GM12878 (cell line): Measurements from ENCODE around the gene TXNDC17. TPM values are rescaled to one million over a fixed set of nuclear protein-coding genes. Genes with fewer than 3 reads are reported as not detected.
A peak's percentile ranks its signal among the peaks of the same experiment; 100 is the strongest.

Source experiments
- ATAC-seq: fragments of 200-7000 bp; cut with Tn5 transposase; 3 replicates; pipeline ENCODE4 v1.9.1; 2020; ENCODE audit warnings: mild to moderate bottlenecking, moderate library complexity
- BruUV-seq: library from RNA; stranded (reverse); fragments of 400-500 nt; replicated peaks from 2 replicates; lab custom pipeline; 2021; lab: Mats Ljungman, UMichigan
- CTCF ChIA-PET: fragments of 300-600 bp; sonication (Branson Sonifier 250); formaldehyde crosslinking; extraction: SDS; loops from one replicate; lab custom pipeline; 2021; ENCODE audit warnings: inconsistent platforms; lab: Yijun Ruan, JAX
- POLR2A ChIA-PET: fragments of 350-600 bp; formaldehyde crosslinking; extraction: SDS; loops from one replicate; lab custom pipeline; 2021; ENCODE audit warnings: inconsistent platforms; lab: Charles Lee
- RAD21 ChIA-PET: fragments of 300-600 bp; sonication (Branson Sonifier 250); formaldehyde crosslinking; loops from one replicate; lab custom pipeline; 2023; ENCODE audit warnings: antibody characterized with exemption; ENCODE audit not compliant: unreplicated experiment; lab: Charles Lee
- SMC1A ChIA-PET: fragments of 300-600 bp; sonication (Branson Sonifier 250); formaldehyde crosslinking; loops from one replicate; lab custom pipeline; 2023; ENCODE audit not compliant: unreplicated experiment, uncharacterized antibody; lab: Charles Lee
- DNase-seq: peaks from one replicate; pipeline ENCODE4 v3.0.0-alpha.2; 2011; ENCODE audit warnings: low read depth, low spot score
- FAIRE-seq: peaks from 3 replicates; lab custom pipeline; 2011; peaks lifted over from hg19 to GRCh38; lab: Jason Lieb, UNC
- H2AFZ ChIP-seq: 2 replicates; pipeline ENCODE4 v1.6.0; 2011; ENCODE audit warnings: low read depth, low read length, control low read depth; ENCODE audit not compliant: control insufficient read depth
- H3K27ac ChIP-seq: 2 replicates; pipeline ENCODE4 v1.5.1; 2011; ENCODE audit warnings: control low read depth; ENCODE audit not compliant: control insufficient read depth, insufficient read depth
- H3K27me3 ChIP-seq, 2 experiments: replicated peaks in 1 of 2; 2 replicates each; pipeline versions ENCODE4 v1.6.0 to v1.6.1; 2011; ENCODE audit warnings: low read length in 1 of 2; ENCODE audit not compliant: control insufficient read depth in 2 of 2, insufficient read depth in 2 of 2
- H3K36me3 ChIP-seq, 2 experiments: 2 replicates each; pipeline ENCODE4 v1.5.1; 2011; ENCODE audit warnings: low read length in 1 of 2; ENCODE audit not compliant: control insufficient read depth in 2 of 2, insufficient read depth in 2 of 2
- H3K4me1 ChIP-seq: 2 replicates; pipeline ENCODE4 v1.6.1; 2011; ENCODE audit warnings: mild to moderate bottlenecking, low read length, moderate library complexity, mixed read lengths; ENCODE audit not compliant: control insufficient read depth, insufficient read depth
- H3K4me2 ChIP-seq: 2 replicates; pipeline ENCODE4 v1.6.0; 2011; ENCODE audit warnings: control low read depth; ENCODE audit not compliant: control insufficient read depth, insufficient read depth
- H3K4me3 ChIP-seq: fragments of 200-600 bp; sonication (generic); 2 replicates; pipeline ENCODE4 v1.5.1; 2016
- H3K79me2 ChIP-seq: 2 replicates; pipeline ENCODE4 v1.6.0; 2011; ENCODE audit warnings: low read length; ENCODE audit not compliant: control insufficient read depth, insufficient read depth
- H3K9ac ChIP-seq: 2 replicates; pipeline ENCODE4 v1.8.0; 2011; ENCODE audit warnings: low read length, control low read depth, mixed read lengths; ENCODE audit not compliant: control insufficient read depth, insufficient read depth
- H3K9me3 ChIP-seq: replicated peaks from 3 replicates; pipeline ENCODE4 v1.5.1; 2011; ENCODE audit warnings: mild to moderate bottlenecking, low read length; ENCODE audit not compliant: control insufficient read depth, insufficient read depth
- H4K20me1 ChIP-seq: 2 replicates; pipeline ENCODE4 v1.6.0; 2011; ENCODE audit not compliant: control insufficient read depth, insufficient read depth
- BCL3 ChIP-seq: IDR thresholded peaks from 2 replicates; pipeline ENCODE4 v1.6.1; 2011; ENCODE audit warnings: borderline replicate concordance, low read depth, mild to moderate bottlenecking, moderate library complexity, low read length; ENCODE audit not compliant: insufficient read depth, poor library complexity, severe bottlenecking
- CHD1 ChIP-seq: IDR thresholded peaks from 2 replicates; pipeline ENCODE4 v1.6.1; 2012; ENCODE audit warnings: low read depth, low read length, improper control_type of control experiment
- CTCF ChIP-seq, 3 experiments: IDR thresholded peaks in 2 of 3; conservative IDR thresholded peaks in 1 of 3; 2 replicates each; pipeline ENCODE4 v1.5.1; 2011; ENCODE audit warnings: low read depth in 3 of 3, low read length in 3 of 3, mild to moderate bottlenecking in 3 of 3, control low read depth in 2 of 3, moderate library complexity in 2 of 3, inconsistent platforms in 1 of 3, mixed read lengths in 1 of 3; ENCODE audit not compliant: control insufficient read depth in 2 of 3, insufficient read depth in 1 of 3; ENCODE audit errors: extremely low read depth in 1 of 3
- NR2C2 ChIP-seq: IDR thresholded peaks from 2 replicates; pipeline ENCODE4 v1.6.1; 2011; ENCODE audit warnings: borderline replicate concordance, low read depth; ENCODE audit not compliant: control insufficient read depth, insufficient read length
- RAD21 ChIP-seq: IDR thresholded peaks from 2 replicates; pipeline ENCODE4 v1.6.1; 2011; ENCODE audit warnings: mild to moderate bottlenecking, low read depth, low read length, moderate library complexity; ENCODE audit not compliant: insufficient read depth
- TCF12 ChIP-seq: IDR thresholded peaks from 2 replicates; pipeline ENCODE4 v1.6.1; 2011; ENCODE audit warnings: low read depth, mild to moderate bottlenecking, low read length
- TCF7 ChIP-seq: IDR thresholded peaks from 2 replicates; pipeline ENCODE4 v1.6.1; 2014; ENCODE audit warnings: antibody characterized with exemption, borderline replicate concordance
- WGBS: methylation state at CpG from one replicate; pipeline ENCODE4 v1.1.6; 2016; ENCODE audit warnings: low lambda C conversion rate; ENCODE audit not compliant: insufficient replicate concordance, insufficient coverage; ENCODE audit errors: missing lambda C conversion rate; 5-methylcytosine and 5-hydroxymethylcytosine counted together
- in situ Hi-C: fragments of 300-500 bp; cut with MboI; formaldehyde crosslinking; loops from 9 replicates; pipeline ENCODE4 v1.14.3; 2018; ENCODE audit warnings: mixed read lengths
- intact Hi-C: fragments of 100-400 bp; cut with micrococcal nuclease; formaldehyde crosslinking; loops from one replicate; pipeline ENCODE4 v1.14.2; 2022; ENCODE audit not compliant: unreplicated experiment
- polyA plus RNA-seq, 11 experiments: library from polyadenylated mRNA; depleted of rRNA in 4 of 11; unstranded in 6 of 11; stranded (reverse) in 5 of 11; fragments of >200 nt; fragmentation: Nextera tagmentation in 4 of 11; fragmentation: Illumina TruSeq in 1 of 11; extraction: Ambion mirVana in 4 of 11; extraction: Trizol in 1 of 11; gene quantifications; 1 replicate in 1 of 11; 2 replicates in 10 of 11; pipeline versions ENCODE4 v1.2.1 to v1.2.3, GENCODE V29; 2011 to 2016; ENCODE audit warnings: inconsistent platforms in 2 of 11, missing spikeins in 2 of 11, low read depth in 1 of 11
- total RNA-seq, 4 experiments: library from RNA; depleted of rRNA in 3 of 4; stranded (reverse); fragments of >200 nt in 3 of 4; fragmentation: Illumina TruSeq in 1 of 4; extraction: Trizol in 1 of 4; gene quantifications; 2 replicates each; pipeline versions ENCODE4 v1.2.1 to v1.2.3, GENCODE V29; 2013 to 2021

Gene TXNDC17
- total and polyA plus RNA-seq, 10 of the 15 experiments (the other 5 are each of a cell fraction or from before 2014, with no cell fraction given), result 124 to 957 (median 216) TPM

GRCh38 chr17:6643451-6644125, 2.7 kb downstream of the TXNDC17 start:
- SMC1A ChIA-PET, result no interaction called here
- no peak for TF ChIP-seq CHD1
- no peak for TF ChIP-seq TCF12
- TF ChIP-seq BCL3, result no peak
- TF ChIP-seq, all 136 proteins: peak for 0
- CTCF ChIA-PET, result no interaction called here

GRCh38 chr17:6648181-6648580, 7.3 kb downstream of the TXNDC17 start:
- peaks cover 6% of the 10 kb centered on the region; the same call in 1 of the 2 replicates for H3K4me1 ChIP-seq
- intact Hi-C loops, result loop anchor here (1.0 kb wide), 1 partner anchor 175 kb away; no protein-coding TSS in a partner anchor
- ChIA-PET RAD21 (interaction anchor here (0.6 to 1.9 kb wide), 2 partner anchors 175 to 196 kb away, joined by 3 to 18 read pairs; no protein-coding TSS in a partner anchor), CTCF (interaction anchor here (0.7 to 1.4 kb wide), 5 partner anchors 8 to 212 kb away, joined by 3 to 38 read pairs (median 4); partner anchors contain the start of gene KIAA0753), SMC1A (interaction anchor here (0.7 to 1.9 kb wide), 2 partner anchors 48 to 176 kb away, joined by 3 to 12 read pairs; no protein-coding TSS in a partner anchor)
- BruUV-seq, result no TSS peak
- peaks cover 22% of the 10 kb centered on the region for H3K79me2 ChIP-seq
- no peak overlapping the region for H3K9ac ChIP-seq
- peaks cover 0 to 10% of the 10 kb centered on the region in 2 experiments; a peak in 2 of 4 replicates for H3K36me3 ChIP-seq
- H3K27ac ChIP-seq, result no peak overlapping the region
- no peaks in the 10 kb centered on the region for H3K9me3 ChIP-seq
- no peak overlapping the region; the same call in 1 of the 2 replicates for H3K4me2 ChIP-seq
- H3K27me3 ChIP-seq, result no peaks in the 10 kb centered on the region
- ATAC-seq, result peak; percentile 38
- H4K20me1 ChIP-seq, result no peaks in the 10 kb centered on the region
- in situ Hi-C loops, result loop anchor here (5.0 kb wide), 1 partner anchor 176 kb away; no protein-coding TSS in a partner anchor
- TF ChIP-seq RAD21 (peak; percentile 54), TCF7 (no peak), NR2C2 (no peak), CTCF (IDR thresholded peaks at IDR 0.05 in 2 of 3, conservative IDR thresholded peaks at IDR 0.05 in 1 of 3; ENCODE audit: control insufficient read depth in 2 of 3, extremely low read depth in 1 of 3, insufficient read depth in 1 of 3, low read depth in 3 of 3, low read length in 3 of 3) (peak; percentile 38 to 58 (median 52); a peak in 4 of 6 replicates)
- TF ChIP-seq, all 136 proteins: peak for 2
- POLR2A ChIA-PET, result no interaction called here
- H3K4me3 ChIP-seq, result no peak overlapping the region
- FAIRE-seq (no peak), DNase-seq (no peak)
- H2AFZ ChIP-seq, result no peak overlapping the region

More at GRCh38 chr17:6643451-6644125, 2.7 kb downstream of the TXNDC17 start:
- ATAC-seq, result no peak
- ChIA-PET POLR2A (no interaction called here), RAD21 (no interaction called here)
- Histone ChIP-seq H3K4me3 (no peak overlapping the region), H3K9ac (no peak overlapping the region), H2AFZ (no peak overlapping the region), H3K27me3 (no peaks in the 10 kb centered on the region), H4K20me1 (no peaks in the 10 kb centered on the region), H3K4me2 (no peak overlapping the region), H3K36me3 (peaks cover 0 to 12% of the 10 kb centered on the region in 2 experiments; a peak in 1 of 4 replicates), H3K4me1 (peaks cover 5% of the 10 kb centered on the region; the same call in 1 of the 2 replicates), H3K27ac (no peak overlapping the region), H3K79me2 (peaks cover 34% of the 10 kb centered on the region), H3K9me3 (no peaks in the 10 kb centered on the region)
- no peak for DNase-seq
- intact Hi-C loops, result no loop called here
- 78% methylated on average over 5 of the region's 5 CpGs for WGBS
- no peak for FAIRE-seq
- no TSS peak for BruUV-seq
- in situ Hi-C loops, result no loop called here
